Mesenchymal stem cell (in vitro differentiated cells and primary cell): Measurements from ENCODE around the gene P2RX2. TPM values are rescaled to one million over a fixed set of nuclear protein-coding genes. Genes with fewer than 3 reads are reported as not detected.

Experiments
- DNase-seq: peaks from one replicate; pipeline ENCODE4 v3.0.0-alpha.2; 2013
- H2AFZ ChIP-seq: one replicate; pipeline ENCODE4 v1.6.1; 2013; ENCODE audit warnings: low read depth, mild to moderate bottlenecking, control low read depth, inconsistent platforms, low read length, moderate library complexity
- H2AK5ac ChIP-seq: 2 replicates; pipeline ENCODE4 v1.6.1; 2013; ENCODE audit warnings: low read length, moderate library complexity, mild to moderate bottlenecking, inconsistent platforms; ENCODE audit not compliant: severe bottlenecking
- H2BK120ac ChIP-seq: one replicate; pipeline ENCODE4 v1.6.1; 2013; ENCODE audit warnings: low read depth, mild to moderate bottlenecking, inconsistent platforms, low read length, moderate library complexity
- H2BK12ac ChIP-seq, 2 experiments: one replicate each; pipeline ENCODE4 v1.6.1; 2013; ENCODE audit warnings: inconsistent platforms in 2 of 2, low read length in 2 of 2, mild to moderate bottlenecking in 2 of 2, moderate library complexity in 2 of 2, control low read depth in 1 of 2
- H2BK15ac ChIP-seq: one replicate; pipeline ENCODE4 v1.6.1; 2013; ENCODE audit warnings: mild to moderate bottlenecking, low read depth, inconsistent platforms; ENCODE audit not compliant: poor library complexity, severe bottlenecking
- H2BK5ac ChIP-seq: 2 replicates; pipeline ENCODE4 v1.6.1; 2013; ENCODE audit warnings: low read depth, mild to moderate bottlenecking, low read length, control low read depth, inconsistent platforms; ENCODE audit not compliant: poor library complexity, severe bottlenecking
- H3K14ac ChIP-seq, 2 experiments: one replicate each; pipeline ENCODE4 v1.6.1; 2013; ENCODE audit warnings: inconsistent platforms in 2 of 2, low read length in 2 of 2, control low read depth in 1 of 2, mild to moderate bottlenecking in 1 of 2, moderate library complexity in 1 of 2
- H3K18ac ChIP-seq, 2 experiments: one replicate each; pipeline ENCODE4 v1.6.1; 2013; ENCODE audit warnings: inconsistent platforms in 2 of 2, low read length in 2 of 2, control low read depth in 1 of 2, low read depth in 1 of 2, mild to moderate bottlenecking in 1 of 2
- H3K23ac ChIP-seq, 2 experiments: one replicate each; pipeline ENCODE4 v1.6.1; 2013; ENCODE audit warnings: inconsistent platforms in 2 of 2, low read length in 2 of 2, mild to moderate bottlenecking in 2 of 2, moderate library complexity in 2 of 2, control low read depth in 1 of 2
- H3K27ac ChIP-seq: 2 replicates; pipeline ENCODE4 v1.5.1; 2013; ENCODE audit warnings: mild to moderate bottlenecking, moderate library complexity, low read length, control low read depth, inconsistent platforms; ENCODE audit not compliant: poor library complexity, severe bottlenecking
- H3K27me3 ChIP-seq, 2 experiments: 2 replicates each; pipeline versions ENCODE4 v1.6.1 to v1.7.0; 2013; ENCODE audit warnings: low read length in 2 of 2, mild to moderate bottlenecking in 2 of 2, moderate library complexity in 2 of 2, control low read depth in 1 of 2, inconsistent platforms in 1 of 2; ENCODE audit not compliant: control insufficient read depth in 1 of 2, insufficient read depth in 1 of 2
- H3K36me3 ChIP-seq, 2 experiments: 2 replicates each; pipeline versions ENCODE4 v1.6.1 to v1.7.0; 2013; ENCODE audit warnings: low read length in 2 of 2, control low read depth in 1 of 2, inconsistent platforms in 1 of 2, low read depth in 1 of 2, mild to moderate bottlenecking in 1 of 2; ENCODE audit not compliant: insufficient read depth in 2 of 2, control insufficient read depth in 1 of 2
- H3K4ac ChIP-seq, 2 experiments: one replicate each; pipeline ENCODE4 v1.6.1; 2013; ENCODE audit warnings: inconsistent platforms in 2 of 2, low read length in 2 of 2, mild to moderate bottlenecking in 2 of 2, moderate library complexity in 2 of 2, control low read depth in 1 of 2, low read depth in 1 of 2
- H3K4me1 ChIP-seq: 2 replicates; pipeline ENCODE4 v1.6.1; 2013; ENCODE audit warnings: low read depth, low read length, control low read depth; ENCODE audit not compliant: control insufficient read depth, insufficient read depth
- H3K4me2 ChIP-seq: 2 replicates; pipeline ENCODE4 v1.6.1; 2013; ENCODE audit warnings: low read length, mild to moderate bottlenecking, inconsistent platforms; ENCODE audit not compliant: poor library complexity, severe bottlenecking
- H3K4me3 ChIP-seq, 2 experiments: 2 replicates each; pipeline versions ENCODE4 v1.5.1 to v1.7.0; 2013; ENCODE audit warnings: low read length in 2 of 2, mild to moderate bottlenecking in 2 of 2, control low read depth in 1 of 2, low read depth in 1 of 2; ENCODE audit not compliant: insufficient read depth in 1 of 2
- H3K79me1 ChIP-seq: replicated peaks from 2 replicates; pipeline ENCODE4 v1.6.1; 2013; ENCODE audit warnings: mild to moderate bottlenecking, control low read depth, low read length, inconsistent platforms; ENCODE audit not compliant: poor library complexity, severe bottlenecking
- H3K9ac ChIP-seq: 2 replicates; pipeline ENCODE4 v1.7.0; 2013; ENCODE audit warnings: mild to moderate bottlenecking, low read length, moderate library complexity
- H3K9me3 ChIP-seq: 2 replicates; pipeline ENCODE4 v1.7.0; 2013; ENCODE audit warnings: mild to moderate bottlenecking, low read length; ENCODE audit not compliant: control insufficient read depth
- H4K8ac ChIP-seq: one replicate; pipeline ENCODE4 v1.6.1; 2013; ENCODE audit warnings: inconsistent platforms, mild to moderate bottlenecking, low read length, moderate library complexity
- H4K91ac ChIP-seq: one replicate; pipeline ENCODE4 v1.6.1; 2013; ENCODE audit warnings: mild to moderate bottlenecking, low read length, inconsistent platforms
- WGBS: methylation state at CpG from one replicate; pipeline ENCODE4 v1.1.7; 2013; ENCODE audit warnings: mixed read lengths; 5-methylcytosine and 5-hydroxymethylcytosine counted together
- polyA plus RNA-seq, 2 experiments: library from polyadenylated mRNA; stranded (reverse); fragments of 200-250 nt; gene quantifications; one replicate each; pipeline ENCODE4 v1.2.3, GENCODE V29; 2013

The P2RX2 gene
- not detected for polyA plus RNA-seq (2013, experiment 1 of 2)
- polyA plus RNA-seq (2013, experiment 2 of 2), result not detected

DNA sequence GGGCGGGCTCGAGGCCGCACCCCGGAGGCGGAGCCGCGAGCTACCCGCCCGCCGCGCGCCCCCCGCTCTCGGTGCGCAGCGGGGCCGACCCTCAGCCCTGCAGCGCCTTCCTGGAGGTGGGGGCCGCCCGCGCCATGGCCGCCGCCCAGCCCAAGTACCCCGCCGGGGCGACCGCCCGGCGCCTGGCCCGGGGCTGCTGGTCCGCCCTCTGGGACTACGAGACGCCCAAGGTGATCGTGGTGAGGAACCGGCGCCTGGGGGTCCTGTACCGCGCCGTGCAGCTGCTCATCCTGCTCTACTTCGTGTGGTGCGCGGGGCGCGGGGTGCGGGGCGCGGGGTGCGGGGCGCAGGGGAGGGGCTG is at the start of gene P2RX2:
Gene P2RX2 (plus strand): TSS at position 94 of the 361 bp plus-strand sequence. CDS start 41 bp downstream, at position 135.
- H3K4me2 ChIP-seq, result peak within 1 kb of the TSS; percentile 72
- no peak within 1 kb of the TSS for H4K91ac ChIP-seq
- peak within 1 kb of the TSS in 1 of 2 experiments; percentile 41 for H3K4me3 ChIP-seq

DNA sequence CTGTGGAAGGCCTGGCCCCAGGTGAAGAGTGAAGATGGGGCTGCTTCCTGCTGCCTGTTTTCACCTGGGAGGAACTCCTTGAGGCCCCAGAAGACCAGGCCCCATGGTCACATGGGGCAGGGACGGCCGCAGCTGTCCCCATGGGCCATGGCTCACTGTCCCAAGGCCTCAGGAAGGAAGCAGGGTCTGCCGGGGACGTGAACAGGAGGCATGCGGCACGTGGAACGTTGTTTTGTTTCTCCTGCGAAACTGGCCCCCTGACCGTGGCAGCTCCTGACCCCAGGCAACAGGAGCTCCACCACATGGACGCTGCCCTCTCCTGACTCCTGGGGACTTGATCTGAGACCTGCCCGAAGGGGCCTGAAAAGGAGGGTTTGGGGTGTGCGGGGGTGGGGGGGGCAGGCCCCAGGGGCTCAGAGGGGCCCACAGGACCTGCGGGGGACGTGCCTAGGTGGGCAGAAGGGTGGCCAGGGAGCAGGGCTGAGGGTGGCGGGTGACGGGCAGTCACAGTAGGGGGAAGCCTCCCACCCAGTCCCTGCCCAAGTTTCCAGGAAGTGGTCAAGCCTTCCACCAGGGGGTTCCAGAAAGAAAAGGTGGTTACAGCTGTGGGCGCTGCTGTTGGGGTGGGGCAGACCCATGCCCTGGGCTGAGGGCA is 49.6 kb upstream of the P2RX2 start:
- no peaks in the 10 kb centered on the region for H3K27me3 ChIP-seq
- no peak overlapping the region for H3K27ac ChIP-seq
- no peak overlapping the region for H2BK12ac ChIP-seq
- no peak for DNase-seq
- H3K9ac ChIP-seq, result no peak overlapping the region
- H3K4me1 ChIP-seq, result peaks cover 7% of the 10 kb centered on the region
- no peak overlapping the region for H2AFZ ChIP-seq
- no peak overlapping the region for H3K4me3 ChIP-seq
- H3K36me3 ChIP-seq, result peaks cover 4 to 89% of the 10 kb centered on the region in 2 experiments
- H3K9me3 ChIP-seq, result no peaks in the 10 kb centered on the region
- WGBS, result 94% methylated on average over 17 of the region's 17 CpGs
- H4K91ac ChIP-seq, result no peak overlapping the region
- no peak overlapping the region for H3K14ac ChIP-seq
- no peak overlapping the region for H2AK5ac ChIP-seq
- no peak overlapping the region for H4K8ac ChIP-seq
- H2BK15ac ChIP-seq, result no peak overlapping the region
- no peak overlapping the region for H3K18ac ChIP-seq
- no peak overlapping the region for H2BK120ac ChIP-seq
- no peak overlapping the region for H2BK5ac ChIP-seq
- H3K79me1 ChIP-seq, result peaks cover 40% of the 10 kb centered on the region
- no peak overlapping the region for H3K4me2 ChIP-seq
- no peak overlapping the region for H3K4ac ChIP-seq
- H3K23ac ChIP-seq, result no peak overlapping the region

More for the DNA sequence above, at the start of gene P2RX2:
- H3K23ac ChIP-seq, result no peak within 1 kb of the TSS
- peaks cover 11% of the 10 kb centered on the region for H3K9me3 ChIP-seq
- H3K18ac ChIP-seq, result no peak within 1 kb of the TSS
- no peak within 1 kb of the TSS for H3K4ac ChIP-seq
- peaks cover 21% of the 10 kb centered on the region for H3K4me1 ChIP-seq
- WGBS, result 4% methylated on average over 23 of the region's 49 CpGs
- peak within 1 kb of the TSS; percentile 38 for H2BK15ac ChIP-seq
- no peaks in the 10 kb centered on the region for H3K79me1 ChIP-seq
- no peak within 1 kb of the TSS for H3K9ac ChIP-seq
- peaks cover 0 to 10% of the 10 kb centered on the region in 2 experiments for H3K36me3 ChIP-seq
- no peak within 1 kb of the TSS for H2BK12ac ChIP-seq
- peaks cover 45 to 64% of the 10 kb centered on the region in 2 experiments for H3K27me3 ChIP-seq
- no peak within 1 kb of the TSS for H2AFZ ChIP-seq
- no peak within 1 kb of the TSS for H2BK120ac ChIP-seq
- H4K8ac ChIP-seq, result no peak within 1 kb of the TSS
- no peak within 1 kb of the TSS for H3K14ac ChIP-seq
- no peak within 1 kb of the TSS for H3K27ac ChIP-seq
- H2AK5ac ChIP-seq, result no peak within 1 kb of the TSS
- no peak within 1 kb of the TSS for H2BK5ac ChIP-seq
- DNase-seq, result no peak

DNA sequence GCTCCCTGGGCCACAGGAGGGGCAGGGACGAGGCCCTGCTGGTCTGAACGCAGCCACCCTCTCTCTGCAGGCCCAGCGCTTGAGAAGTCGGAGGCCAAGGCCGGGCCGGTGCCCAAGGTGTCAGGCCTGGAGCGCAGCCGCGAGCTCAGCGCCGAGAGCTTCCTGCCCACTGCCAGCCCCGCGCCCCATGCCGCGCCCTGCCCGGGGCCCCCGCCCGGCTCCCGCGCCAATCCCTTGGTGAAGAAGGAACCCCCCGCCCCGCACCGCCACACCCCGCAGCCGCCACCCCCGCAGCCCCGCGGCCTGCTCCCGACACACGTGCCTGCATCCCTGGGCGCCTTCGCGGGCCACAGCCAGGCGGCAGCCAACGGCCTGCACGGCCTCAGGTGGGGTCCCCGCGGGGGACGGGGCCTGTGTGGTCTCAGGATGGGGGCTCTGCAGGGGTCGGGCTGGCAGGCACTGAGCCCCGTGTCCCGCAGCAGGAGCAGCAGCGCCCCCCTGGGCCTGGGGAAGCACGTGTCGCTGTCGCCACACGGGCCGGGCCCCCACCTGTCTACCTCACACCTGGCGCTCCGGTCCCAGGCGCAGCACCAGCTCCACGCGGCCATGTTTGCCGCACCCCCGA is 48.6 kb upstream of the P2RX2 start:
- Histone ChIP-seq H2BK120ac (no peak overlapping the region), H3K36me3 (peaks cover 8 to 96% of the 10 kb centered on the region in 2 experiments), H3K4ac (no peak overlapping the region), H2BK12ac (no peak overlapping the region), H3K23ac (no peak overlapping the region), H3K27me3 (no peaks in the 10 kb centered on the region), H3K9ac (no peak overlapping the region), H3K27ac (no peak overlapping the region), H3K18ac (no peak overlapping the region), H4K8ac (no peak overlapping the region), H2BK15ac (no peak overlapping the region), H2AK5ac (no peak overlapping the region), H3K79me1 (peaks cover 34% of the 10 kb centered on the region), H3K4me1 (peaks cover 7% of the 10 kb centered on the region), H3K9me3 (no peaks in the 10 kb centered on the region), H3K4me3 (no peak overlapping the region), H3K4me2 (no peak overlapping the region), H3K14ac (no peak overlapping the region), H4K91ac (no peak overlapping the region), H2AFZ (no peak overlapping the region), H2BK5ac (no peak overlapping the region)
- 97% methylated on average over 53 of the region's 55 CpGs for WGBS
- DNase-seq, result no peak

GRCh38 chr12:132570635-132571034 is 47.9 kb upstream of the P2RX2 start:
- H3K27me3 ChIP-seq, result no peaks in the 10 kb centered on the region
- H3K14ac ChIP-seq, result no peak overlapping the region
- H2BK12ac ChIP-seq, result no peak overlapping the region
- H3K36me3 ChIP-seq, result peaks cover 4 to 96% of the 10 kb centered on the region in 2 experiments
- no peak overlapping the region for H2BK120ac ChIP-seq
- H3K9me3 ChIP-seq, result no peaks in the 10 kb centered on the region
- no peak overlapping the region for H3K4me2 ChIP-seq
- no peak overlapping the region for H3K27ac ChIP-seq
- DNase-seq, result no peak
- H3K9ac ChIP-seq, result no peak overlapping the region
- no peak overlapping the region for H3K18ac ChIP-seq
- no peak overlapping the region for H3K4me3 ChIP-seq
- no peak overlapping the region for H4K8ac ChIP-seq
- no peak overlapping the region for H3K23ac ChIP-seq
- H2AK5ac ChIP-seq, result no peak overlapping the region
- whole genome bisulfite sequencing, result 96% methylated on average over 26 of the region's 26 CpGs
- peaks cover 7% of the 10 kb centered on the region for H3K4me1 ChIP-seq
- H3K79me1 ChIP-seq, result peaks cover 34% of the 10 kb centered on the region
- no peak overlapping the region for H4K91ac ChIP-seq
- H2AFZ ChIP-seq, result no peak overlapping the region
- H3K4ac ChIP-seq, result no peak overlapping the region
- H2BK15ac ChIP-seq, result no peak overlapping the region
- H2BK5ac ChIP-seq, result no peak overlapping the region
